HepG2 (cell line): ENCODE measurements around the gene DPYSL3. TPM values are rescaled to one million over a fixed set of nuclear protein-coding genes. Genes with fewer than 3 reads are reported as not detected.

ENCODE experiments used
- ATAC-seq: fragments of 200-7000 bp; cut with Tn5 transposase; 3 replicates; pipeline ENCODE4 v1.9.1; 2020; ENCODE audit warnings: mild to moderate bottlenecking, moderate library complexity
- BruUV-seq: library from RNA; stranded (reverse); fragments of 400-500 nt; replicated peaks from 2 replicates; lab custom pipeline; 2021; lab: Mats Ljungman, UMichigan
- CTCF ChIA-PET: fragments of 300-600 bp; formaldehyde crosslinking; extraction: SDS; loops from one replicate; lab custom pipeline; 2021; ENCODE audit warnings: low total read pairs, inconsistent platforms, low intra/inter-chr PET ratio; lab: Yijun Ruan, JAX
- POLR2A ChIA-PET: fragments of 350-600 bp; sonication (Branson Sonifier 250); formaldehyde crosslinking; loops from one replicate; lab custom pipeline; 2020; ENCODE audit warnings: antibody characterized with exemption, inconsistent platforms; lab: Yijun Ruan, JAX
- DNase-seq: peaks from one replicate; pipeline ENCODE4 v3.0.0-alpha.2; 2015; ENCODE audit warnings: low spot score
- FAIRE-seq: peaks from 3 replicates; lab custom pipeline; 2011; peaks lifted over from hg19 to GRCh38; lab: Jason Lieb, UNC
- H2AFZ ChIP-seq: one replicate; pipeline ENCODE4 v1.6.1; 2011; ENCODE audit warnings: low read length, inconsistent platforms
- H3K27ac ChIP-seq: fragments of 300-600 bp; 3 replicates; pipeline ENCODE4 v1.8.0; 2011; ENCODE audit warnings: mixed run types, mild to moderate bottlenecking, mixed read lengths, low read length, inconsistent platforms; ENCODE audit not compliant: insufficient read depth; ENCODE audit errors: extremely low read length
- H3K27me3 ChIP-seq, 2 experiments: fragments of 200-600 bp in 1 of 2; 2 replicates in 1 of 2; 3 replicates in 1 of 2; pipeline versions ENCODE4 v1.6.0 to v1.8.0; 2011; ENCODE audit warnings: low read length in 2 of 2, mild to moderate bottlenecking in 2 of 2, moderate library complexity in 2 of 2, inconsistent platforms in 1 of 2; ENCODE audit not compliant: insufficient read depth in 2 of 2, control insufficient read depth in 1 of 2
- H3K36me3 ChIP-seq, 2 experiments: fragments of 200-600 bp in 1 of 2; replicated peaks in 1 of 2; 2 replicates in 1 of 2; 3 replicates in 1 of 2; pipeline versions ENCODE4 v1.5.1 to v1.8.0; 2011; ENCODE audit warnings: low read length in 2 of 2, inconsistent platforms in 1 of 2; ENCODE audit not compliant: insufficient read depth in 2 of 2, control insufficient read depth in 1 of 2
- H3K4me1 ChIP-seq: 2 replicates; pipeline ENCODE4 v1.5.1; 2012; ENCODE audit warnings: low read length, inconsistent platforms; ENCODE audit not compliant: insufficient read depth
- H3K4me2 ChIP-seq: 2 replicates; pipeline ENCODE4 v1.6.0; 2011; ENCODE audit warnings: low read depth, low read length, inconsistent platforms
- H3K4me3 ChIP-seq, 3 experiments: fragments of 200-600 bp in 1 of 3; sonication (generic), shearing (Covaris generic) in 1 of 3; replicated peaks in 1 of 3; 2 replicates each; pipeline ENCODE4 v1.5.1; 2011 to 2016; ENCODE audit warnings: low read length in 3 of 3, inconsistent platforms in 2 of 3, low read depth in 2 of 3, mild to moderate bottlenecking in 2 of 3, control low read depth in 1 of 3, mixed read lengths in 1 of 3; ENCODE audit not compliant: insufficient read depth in 1 of 3
- H3K79me2 ChIP-seq: one replicate; pipeline ENCODE4 v1.6.1; 2011; ENCODE audit warnings: low read length, inconsistent platforms; ENCODE audit not compliant: insufficient read depth
- H3K9ac ChIP-seq: 2 replicates; pipeline ENCODE4 v1.6.0; 2011; ENCODE audit warnings: mild to moderate bottlenecking, low read depth, low read length, inconsistent platforms; ENCODE audit not compliant: insufficient read depth
- H3K9me3 ChIP-seq: 2 replicates; pipeline ENCODE4 v1.5.1; 2012; ENCODE audit warnings: mild to moderate bottlenecking, low read length
- H4K20me1 ChIP-seq: 2 replicates; pipeline ENCODE4 v1.6.0; 2011; ENCODE audit warnings: inconsistent platforms, mild to moderate bottlenecking, low read length, moderate library complexity; ENCODE audit not compliant: insufficient read depth
- FOXC1 ChIP-seq: sonication (generic); formaldehyde crosslinking; IDR thresholded peaks from 2 replicates; pipeline ENCODE4 v1.8.0; 2022; ENCODE audit warnings: mild to moderate bottlenecking, missing genetic modification reagents, borderline replicate concordance
- NFE2 ChIP-seq: sonication (generic); formaldehyde crosslinking; IDR thresholded peaks from 2 replicates; pipeline ENCODE4 v1.4.0; 2020; ENCODE audit warnings: missing genetic modification reagents
- RERE ChIP-seq: IDR thresholded peaks from 2 replicates; pipeline ENCODE4 v1.6.1; 2016; ENCODE audit warnings: low read depth, missing genetic modification reagents, missing compliant biosample characterization
- SNAPC5 ChIP-seq: sonication (generic); formaldehyde crosslinking; IDR thresholded peaks from 2 replicates; pipeline ENCODE4 v1.8.1; 2023; ENCODE audit warnings: mild to moderate bottlenecking, missing genetic modification reagents, borderline replicate concordance
- ZNF382 ChIP-seq: sonication (generic); formaldehyde crosslinking; IDR thresholded peaks from 2 replicates; pipeline ENCODE4 v1.5.0; 2020; ENCODE audit warnings: missing genetic modification reagents, mild to moderate bottlenecking, borderline replicate concordance
- ZNF598 ChIP-seq: sonication (generic); formaldehyde crosslinking; IDR thresholded peaks from 2 replicates; pipeline ENCODE4 v1.5.1; 2020; ENCODE audit warnings: mild to moderate bottlenecking, missing genetic modification reagents, borderline replicate concordance
- ZNF674 ChIP-seq: sonication (generic); formaldehyde crosslinking; IDR thresholded peaks from 2 replicates; pipeline ENCODE4 v1.5.0; 2020; ENCODE audit warnings: low read depth, mild to moderate bottlenecking, missing genetic modification reagents
- ZNF710 ChIP-seq: sonication (generic); formaldehyde crosslinking; IDR thresholded peaks from 2 replicates; pipeline ENCODE4 v1.5.0; 2020; ENCODE audit warnings: mild to moderate bottlenecking, missing genetic modification reagents, borderline replicate concordance
- WGBS: methylation state at CpG from one replicate; pipeline ENCODE4 v1.1.6; 2017; ENCODE audit warnings: low lambda C conversion rate; 5-methylcytosine and 5-hydroxymethylcytosine counted together
- in situ Hi-C: cut with HindIII; loops from 2 replicates; pipeline ENCODE4 v1.10.0; 2017; ENCODE audit warnings: low pct_unique_long_range_greater_than_20kb; ENCODE audit not compliant: extremely low pct_ligation_motif_present
- intact Hi-C: fragments of 100-400 bp; cut with micrococcal nuclease; formaldehyde crosslinking; loops from one replicate; pipeline ENCODE4 v1.10.0; 2022; ENCODE audit not compliant: unreplicated experiment
- polyA plus RNA-seq, 8 experiments: library from polyadenylated mRNA; depleted of rRNA in 3 of 8; stranded (reverse) in 7 of 8; unstranded in 1 of 8; fragments of >200 nt; fragmentation: Illumina TruSeq in 4 of 8; extraction: Trizol in 4 of 8; gene quantifications; 2 replicates each; pipeline versions ENCODE4 v1.2.1 to v1.2.3, GENCODE V29; 2011 to 2016; ENCODE audit warnings: low read depth in 4 of 8, missing spikeins in 1 of 8, mixed read lengths in 1 of 8; ENCODE audit not compliant: insufficient read depth in 1 of 8
- total RNA-seq, 5 experiments: library from RNA; depleted of rRNA; stranded (reverse); fragments of >200 nt; fragmentation: Illumina TruSeq; extraction: Trizol; gene quantifications; 2 replicates each; pipeline ENCODE4 v1.2.3, GENCODE V29; 2016; ENCODE audit warnings: low read depth in 1 of 5

DPYSL3 gene
- total and polyA plus RNA-seq, 2 of the 13 experiments (the other 11 are each of a cell fraction or from before 2014, with no cell fraction given) = 0.08 to 0.15 TPM

GRCh38 chr5:147455822-147456450 is 53.9 kb downstream of the DPYSL3 start:
- CTCF ChIA-PET = no interaction called here
- no peak for DNase-seq
- no peaks in the 10 kb centered on the region for H3K9me3 ChIP-seq
- no peak overlapping the region for H2AFZ ChIP-seq
- in situ Hi-C loops = no loop called here
- no TSS peak for BruUV-seq
- H3K27me3 ChIP-seq = peaks cover 6 to 29% of the 10 kb centered on the region in 2 experiments; a peak in 4 of 5 replicates
- no peak for FAIRE-seq
- no peak for ATAC-seq
- POLR2A ChIA-PET = no interaction called here
- TF ChIP-seq ZNF382 (CRISPR knock-in tag) (no peak), ZNF598 (CRISPR knock-in tag) (no peak), RERE (no peak), SNAPC5 (CRISPR knock-in tag) (no peak), NFE2 (CRISPR knock-in tag) (no peak), FOXC1 (CRISPR knock-in tag) (no peak), ZNF710 (CRISPR knock-in tag) (no peak), ZNF674 (CRISPR knock-in tag) (no peak)
- H3K4me2 ChIP-seq = no peak overlapping the region
- intact Hi-C loops = no loop called here
- H3K4me1 ChIP-seq = 0 out of 2 replicates have a peak, but pooled peaks cover 4% of the 10 kb centered on the region
- no peak overlapping the region for H3K9ac ChIP-seq
- H3K79me2 ChIP-seq = no peaks in the 10 kb centered on the region
- 36% methylated on average over 1 of the region's 1 CpG for WGBS
- no peaks in the 10 kb centered on the region for H4K20me1 ChIP-seq
- H3K36me3 ChIP-seq = no peaks in the 10 kb centered on the region
- H3K27ac ChIP-seq = no peak overlapping the region
- no peak overlapping the region for H3K4me3 ChIP-seq
